DMS79 treated with DMSO at 0.1 percent for 48 hours (cell line): ENCODE data around the gene PRRG2.
"Not testable (repeated sequence)": the region's sequence is repeated elsewhere in the genome, so short reads cannot be mapped to it uniquely, and the experiment has no call there.

Experiments
- DNase-seq: peaks from one replicate; lab custom pipeline; 2025; lab: John Stamatoyannopoulos, UW

PRRG2 gene

DNA sequence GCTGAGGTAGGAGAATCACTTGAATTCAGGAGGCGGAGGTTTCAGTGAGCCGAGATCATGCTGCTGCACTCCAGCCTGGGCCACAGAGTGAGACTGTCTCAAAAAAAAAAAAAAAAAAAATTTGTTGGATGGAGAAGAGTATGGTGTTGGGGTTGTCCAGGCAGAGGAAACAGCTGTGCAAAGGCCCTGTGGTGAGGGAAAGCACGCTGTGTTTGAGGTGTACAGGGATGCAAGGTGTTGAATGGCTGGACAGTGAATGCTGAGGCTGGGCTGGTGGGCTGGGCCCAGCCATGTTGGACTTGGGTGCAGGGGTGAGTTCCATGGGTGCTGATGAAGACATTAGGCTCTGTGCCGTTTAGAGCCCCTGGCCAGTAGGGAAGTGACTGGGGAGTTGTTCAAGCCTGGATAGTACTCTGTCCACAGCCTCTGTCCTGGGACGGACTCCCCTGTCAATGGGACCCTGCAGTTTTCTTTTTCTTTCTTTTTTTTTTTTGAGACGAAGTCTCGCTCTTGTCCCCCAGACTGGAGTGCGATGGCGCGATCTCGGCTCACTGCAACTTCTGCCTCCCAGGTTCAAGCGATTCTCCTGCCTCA lies 28.5 kb downstream of the PRRG2 start:
- DNase-seq: no peak

DNA sequence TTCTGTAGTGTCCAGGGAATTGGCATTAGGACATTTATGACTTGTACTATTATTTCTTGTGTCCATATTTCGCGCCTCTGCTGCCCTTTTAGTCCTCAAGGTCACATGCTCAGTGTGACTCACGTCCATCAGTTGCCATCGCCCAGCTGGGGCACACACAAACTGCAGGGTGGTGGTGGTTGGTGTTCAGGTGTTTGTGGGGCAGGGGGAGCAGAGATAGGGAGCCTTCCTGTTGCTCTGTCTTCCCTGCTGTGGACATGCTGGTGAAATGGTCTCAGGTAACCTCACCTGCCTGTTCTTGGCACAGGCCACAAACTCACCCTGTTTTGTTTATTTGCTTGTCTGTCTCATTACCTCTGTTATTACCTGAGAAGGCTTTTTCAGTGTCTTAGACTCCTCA lies 32.3 kb downstream of the PRRG2 start:
- DNase-seq: peak; percentile 7

DNA sequence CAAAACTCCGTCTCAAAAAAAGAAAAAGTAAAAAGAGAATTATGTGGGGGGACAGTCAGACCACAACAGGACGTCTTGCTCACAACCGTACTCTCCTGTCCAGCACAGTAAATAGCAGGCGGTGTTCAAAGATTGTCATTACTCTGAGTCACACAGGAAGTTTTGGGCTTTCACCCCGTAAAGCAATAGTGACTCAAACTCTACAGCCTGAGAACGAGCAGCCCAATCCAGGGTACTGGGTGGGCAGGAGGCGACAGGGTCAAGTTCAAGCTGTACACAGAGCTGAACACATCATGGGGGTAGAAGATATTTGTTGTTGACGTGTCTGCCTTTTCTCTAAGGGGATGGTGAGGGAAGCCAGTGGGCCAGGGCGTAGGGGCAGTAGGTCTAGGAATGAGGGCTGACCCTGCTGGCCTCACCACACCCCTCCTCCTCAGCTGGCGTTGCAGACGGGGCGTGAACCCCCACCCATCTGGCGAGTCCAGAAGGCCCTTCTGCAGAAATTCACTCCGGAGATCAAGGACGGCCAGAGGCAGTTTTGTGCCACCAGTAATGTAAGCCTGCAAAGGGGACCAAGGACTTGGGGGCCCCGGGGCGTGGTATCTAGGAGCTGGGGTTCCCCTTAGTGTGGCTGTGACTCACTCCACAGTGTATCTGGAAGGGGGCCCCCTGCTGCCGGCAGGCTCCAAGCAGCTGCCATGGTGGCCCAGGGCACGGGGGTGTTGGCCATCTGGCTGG lies 33.1 kb downstream of the PRRG2 start:
- DNase-seq: no peak

GRCh38 chr19:49615861-49616260 lies 34.7 kb downstream of the PRRG2 start:
- DNase-seq: no peak

GRCh38 chr19:49616532-49616931 lies 35.4 kb downstream of the PRRG2 start:
- no peak for DNase-seq

GRCh38 chr19:49616945-49617344 lies 35.8 kb downstream of the PRRG2 start:
- DNase-seq: no peak

DNA sequence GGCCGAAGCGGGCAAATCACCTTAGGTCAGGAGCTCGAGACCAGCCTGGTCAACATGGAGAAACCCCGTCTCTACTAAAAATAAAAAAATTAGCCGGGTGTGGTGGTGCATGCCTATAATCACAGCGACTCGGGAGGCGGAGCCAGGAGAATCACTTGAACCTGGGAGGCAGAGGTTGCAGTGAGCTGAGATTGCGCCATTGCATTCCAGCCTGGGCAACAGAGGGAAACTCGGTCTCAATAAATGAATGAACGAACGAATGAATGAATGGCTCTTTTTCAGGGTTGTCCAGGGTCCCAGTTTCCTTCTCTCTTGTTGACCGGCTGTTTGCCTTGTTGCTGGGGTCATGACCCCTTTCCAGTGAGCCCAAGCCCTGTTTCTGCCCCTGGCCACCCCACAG lies 36.7 kb downstream of the PRRG2 start:
- DNase-seq: not testable (repeated sequence)

GRCh38 chr19:49624967-49625910 lies 44.1 kb downstream of the PRRG2 start:
- DNase-seq: no peak

DNA sequence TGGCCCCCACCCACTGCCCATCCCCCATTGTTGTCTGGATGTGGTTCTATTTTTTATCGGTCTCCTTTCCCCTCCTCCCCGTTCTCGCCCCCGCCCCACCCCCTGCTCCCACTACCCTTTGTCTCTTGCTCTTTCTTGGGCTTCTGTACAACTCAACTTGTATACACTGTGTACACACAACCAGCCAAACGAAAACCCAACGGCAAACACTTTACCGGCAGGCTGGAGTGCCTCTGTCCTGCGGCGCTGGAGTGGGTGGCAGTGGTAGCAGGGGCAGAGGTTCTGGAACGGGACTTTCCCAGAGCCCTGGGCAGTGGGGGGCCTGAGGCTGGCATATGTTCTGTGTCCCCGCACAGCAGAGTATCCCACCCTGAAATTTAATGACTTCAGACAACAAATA lies 45.1 kb downstream of the PRRG2 start:
- no peak for DNase-seq

- DNase-seq: no peak
Measured at GRCh38 chr19:49629659-49630058, 48.5 kb downstream of the PRRG2 start.

DNA sequence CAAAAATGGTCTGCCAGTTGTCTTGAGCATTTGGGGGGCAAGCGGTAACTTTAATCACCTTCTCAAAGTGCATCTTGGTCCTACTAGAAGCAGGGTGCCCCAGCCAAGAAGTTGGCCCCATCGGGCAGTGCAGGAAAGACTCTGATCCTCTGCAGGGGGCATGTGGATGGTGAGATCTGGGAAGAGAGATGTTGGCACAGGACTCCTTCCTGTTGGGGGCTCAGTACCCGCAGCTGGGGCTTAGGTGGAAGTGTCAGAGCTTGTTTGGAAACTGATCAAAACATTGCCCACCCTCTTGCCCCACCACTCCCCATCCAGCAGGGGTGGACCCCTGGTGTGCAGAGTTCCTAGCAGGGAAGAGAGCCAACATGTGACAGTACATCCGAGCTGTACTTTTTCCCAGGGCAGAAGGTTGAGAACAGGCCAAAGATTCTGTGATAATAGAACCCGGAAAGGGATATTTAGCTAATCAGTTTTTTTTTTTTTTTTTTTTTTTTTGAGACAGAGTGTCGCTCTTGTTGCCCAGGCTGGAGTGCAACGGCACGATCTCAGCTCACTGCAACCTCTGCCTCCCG lies 50.0 kb downstream of the PRRG2 start:
- DNase-seq: no peak

DNA sequence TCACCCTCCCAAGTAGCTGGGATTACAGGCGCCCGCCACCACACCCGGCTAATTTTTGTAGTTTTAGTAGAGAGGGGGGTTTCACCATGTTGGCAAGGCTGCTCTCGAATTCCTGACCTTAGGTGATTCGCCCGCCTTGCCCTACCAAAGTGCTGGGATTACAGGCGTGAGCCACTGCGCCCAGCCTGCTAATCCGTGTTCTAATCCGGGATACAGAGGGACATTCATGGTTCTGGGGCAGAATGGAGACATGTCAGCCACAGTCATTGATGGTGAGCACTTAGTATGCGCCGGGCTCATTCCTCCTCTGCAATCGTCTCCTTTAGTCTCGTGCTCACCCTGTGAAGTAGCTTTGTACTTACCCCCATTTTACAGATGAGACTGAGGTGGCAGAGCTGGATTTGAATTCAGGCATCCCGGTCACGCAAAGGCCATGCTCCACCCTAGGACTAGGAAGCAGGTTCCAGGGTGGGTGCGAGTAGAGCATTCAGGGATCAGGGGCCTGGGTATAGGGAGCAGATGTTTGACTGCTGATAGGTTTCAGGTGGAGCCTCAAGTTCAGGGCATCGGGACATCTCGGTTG lies 50.6 kb downstream of the PRRG2 start:
- no peak for DNase-seq

GRCh38 chr19:49632576-49632975 lies 51.5 kb downstream of the PRRG2 start:
- no peak for DNase-seq

GRCh38 chr19:49633273-49633672 lies 52.2 kb downstream of the PRRG2 start:
- DNase-seq: not testable (repeated sequence)

DNA sequence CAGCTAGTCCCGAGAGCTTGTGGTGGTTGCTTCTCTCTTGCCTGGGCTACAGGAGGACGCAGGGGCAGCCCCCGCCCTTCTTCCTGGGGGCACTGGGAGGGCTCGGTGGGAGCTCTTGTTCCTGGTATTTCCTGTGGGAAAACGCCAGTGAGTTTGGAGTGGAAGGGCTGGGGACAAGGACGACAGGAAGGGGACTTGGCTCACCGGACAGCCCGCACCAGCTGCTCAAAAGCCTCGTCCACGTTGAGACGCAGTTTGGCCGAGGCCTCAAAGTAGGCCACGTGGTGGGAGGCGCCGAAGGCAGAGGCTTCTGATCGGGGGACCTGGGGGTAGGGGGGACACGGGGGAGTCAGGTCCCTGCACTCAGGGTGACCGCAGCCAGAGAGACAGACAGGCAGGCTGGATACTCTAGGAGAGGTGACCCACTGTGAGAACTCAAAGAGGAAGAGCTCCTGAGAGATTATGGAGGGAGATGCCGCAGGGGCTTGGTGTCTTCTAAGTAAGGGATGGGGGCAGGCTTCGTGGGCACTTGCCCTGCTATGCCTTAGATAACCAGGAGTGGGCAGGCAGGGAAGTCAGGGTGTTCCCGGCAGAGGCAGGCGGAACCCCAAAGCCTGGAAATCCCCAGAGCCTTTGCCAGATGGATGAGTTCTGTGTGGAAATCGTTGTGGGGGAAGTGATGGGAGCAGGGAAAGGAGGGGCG lies 54.6 kb downstream of the PRRG2 start:
- no peak for DNase-seq

DNA sequence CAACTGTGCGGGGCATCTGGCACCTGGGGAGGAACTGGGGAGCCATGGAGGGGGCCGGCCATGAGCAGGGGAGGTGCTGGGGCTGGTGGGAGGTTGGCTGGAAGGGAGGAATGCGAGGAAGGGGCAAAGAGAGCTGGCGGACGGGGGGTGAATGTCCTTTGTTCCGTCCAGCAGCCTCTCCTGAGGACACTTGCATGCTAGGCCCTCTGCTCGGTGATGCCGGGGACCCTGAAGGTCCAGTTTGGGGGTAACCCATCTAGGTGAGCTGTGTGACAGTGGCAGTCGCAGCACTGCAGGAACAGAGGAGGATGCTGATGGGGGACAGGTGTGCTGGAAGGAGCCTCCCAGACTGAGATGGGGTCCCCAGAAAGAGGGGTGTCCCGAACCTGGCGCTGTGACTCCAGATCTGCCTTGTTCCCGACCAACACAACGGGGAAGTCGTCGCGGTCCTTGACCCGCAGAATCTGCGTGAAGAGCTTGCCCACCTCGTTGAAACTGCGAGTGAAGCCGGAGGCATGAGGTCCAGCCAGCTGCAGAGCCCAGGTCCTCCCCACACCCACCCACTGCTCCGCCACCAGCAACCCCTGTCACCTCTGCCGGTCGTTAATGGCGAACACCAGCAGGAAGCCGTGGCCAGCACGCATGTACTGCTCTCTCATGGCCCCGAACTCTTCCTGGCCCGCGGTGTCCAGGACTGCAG lies 55.3 kb downstream of the PRRG2 start:
- DNase-seq: no peak

DNA sequence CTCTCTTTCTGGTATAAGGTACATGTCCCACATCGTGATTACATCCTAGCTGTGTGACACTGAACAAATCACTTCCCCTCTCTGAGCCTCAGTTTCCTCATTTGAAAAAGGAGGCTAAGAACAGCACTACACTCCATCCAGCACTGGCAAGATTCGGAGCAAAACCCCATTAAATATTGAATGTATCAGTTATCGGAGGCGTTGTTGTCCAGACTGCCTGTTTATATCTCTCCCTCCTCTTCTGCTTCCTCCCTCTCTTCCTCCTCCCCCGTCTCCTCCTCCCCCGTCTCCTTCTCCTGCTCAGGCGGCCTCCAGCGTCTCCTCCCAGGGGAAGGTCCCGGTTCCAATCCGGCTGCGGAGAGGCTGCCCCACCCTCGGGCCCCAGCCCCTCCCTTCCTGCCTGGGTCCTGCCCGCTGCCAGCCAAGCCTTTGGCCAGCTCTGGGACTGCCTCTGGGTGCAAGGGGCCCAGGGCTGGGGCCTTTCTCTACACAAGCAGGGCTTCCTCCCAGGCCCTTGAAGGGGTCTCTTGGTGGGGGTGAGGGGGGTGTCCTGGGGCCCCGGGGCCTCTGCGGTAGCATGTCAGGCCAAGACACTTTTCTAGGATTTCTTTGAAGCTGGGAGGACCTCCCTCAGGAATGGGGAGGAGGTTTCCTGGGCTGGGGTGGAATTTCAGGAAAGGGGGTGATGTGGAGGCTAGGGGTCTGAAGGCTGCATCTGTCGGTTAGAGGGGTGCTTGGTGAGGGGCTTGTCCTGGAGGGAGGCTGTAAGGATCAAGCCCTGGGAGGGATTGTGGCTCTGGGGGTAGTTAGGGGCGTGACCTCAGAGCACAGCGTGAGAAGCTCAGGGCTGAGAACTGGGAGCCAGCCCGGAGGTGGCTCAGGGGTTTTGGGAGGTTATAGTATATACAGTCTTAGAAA lies 57.0 kb downstream of the PRRG2 start:
- no peak for DNase-seq

- DNase-seq: peak; percentile 7
Measured at GRCh38 chr19:49639401-49640112, 58.4 kb downstream of the PRRG2 start.
